Measurements from ENCODE around the gene UNKL.
A peak's percentile ranks its signal among the peaks of the same experiment; 100 is the strongest.

UNKL gene

DNA sequence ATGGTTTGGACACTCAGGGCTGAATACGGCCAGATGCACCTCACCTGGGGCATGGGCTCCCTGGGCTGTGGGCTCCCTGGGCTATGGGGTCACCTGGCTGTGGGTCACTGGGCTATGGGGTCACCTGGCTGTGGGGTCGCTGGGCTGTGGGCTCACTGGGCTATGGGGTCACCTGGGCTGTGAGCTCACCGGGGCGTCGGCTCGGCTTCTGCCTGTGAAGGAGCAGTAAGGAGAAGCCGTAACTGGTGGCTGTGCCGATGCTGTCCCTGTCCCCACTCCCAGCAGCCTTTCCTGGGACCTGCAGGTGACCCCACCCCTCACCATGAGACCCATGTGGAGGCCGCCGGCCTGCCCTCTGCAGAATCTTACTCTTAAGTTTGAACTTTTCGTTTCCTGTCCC is 14.5 kb upstream of the UNKL start:
- POLR2A ChIA-PET: no interaction called here
- CTCF ChIA-PET: interaction anchor here (1.0 to 2.0 kb wide), 5 partner anchors 9 to 135 kb away, joined by 3 to 9 read pairs (median 3); no protein-coding TSS in a partner anchor
- DNase-seq (ENCODE audit: extremely low spot score): no peak
- TF ChIP-seq, protein P1, sequence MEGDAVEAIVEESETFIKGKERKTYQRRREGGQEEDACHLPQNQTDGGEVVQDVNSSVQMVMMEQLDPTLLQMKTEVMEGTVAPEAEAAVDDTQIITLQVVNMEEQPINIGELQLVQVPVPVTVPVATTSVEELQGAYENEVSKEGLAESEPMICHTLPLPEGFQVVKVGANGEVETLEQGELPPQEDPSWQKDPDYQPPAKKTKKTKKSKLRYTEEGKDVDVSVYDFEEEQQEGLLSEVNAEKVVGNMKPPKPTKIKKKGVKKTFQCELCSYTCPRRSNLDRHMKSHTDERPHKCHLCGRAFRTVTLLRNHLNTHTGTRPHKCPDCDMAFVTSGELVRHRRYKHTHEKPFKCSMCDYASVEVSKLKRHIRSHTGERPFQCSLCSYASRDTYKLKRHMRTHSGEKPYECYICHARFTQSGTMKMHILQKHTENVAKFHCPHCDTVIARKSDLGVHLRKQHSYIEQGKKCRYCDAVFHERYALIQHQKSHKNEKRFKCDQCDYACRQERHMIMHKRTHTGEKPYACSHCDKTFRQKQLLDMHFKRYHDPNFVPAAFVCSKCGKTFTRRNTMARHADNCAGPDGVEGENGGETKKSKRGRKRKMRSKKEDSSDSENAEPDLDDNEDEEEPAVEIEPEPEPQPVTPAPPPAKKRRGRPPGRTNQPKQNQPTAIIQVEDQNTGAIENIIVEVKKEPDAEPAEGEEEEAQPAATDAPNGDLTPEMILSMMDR (IDR thresholded peaks at IDR 0.05; ENCODE audit: control extremely low read depth, extremely low read depth, low read depth, missing control alignments): no peak

DNA sequence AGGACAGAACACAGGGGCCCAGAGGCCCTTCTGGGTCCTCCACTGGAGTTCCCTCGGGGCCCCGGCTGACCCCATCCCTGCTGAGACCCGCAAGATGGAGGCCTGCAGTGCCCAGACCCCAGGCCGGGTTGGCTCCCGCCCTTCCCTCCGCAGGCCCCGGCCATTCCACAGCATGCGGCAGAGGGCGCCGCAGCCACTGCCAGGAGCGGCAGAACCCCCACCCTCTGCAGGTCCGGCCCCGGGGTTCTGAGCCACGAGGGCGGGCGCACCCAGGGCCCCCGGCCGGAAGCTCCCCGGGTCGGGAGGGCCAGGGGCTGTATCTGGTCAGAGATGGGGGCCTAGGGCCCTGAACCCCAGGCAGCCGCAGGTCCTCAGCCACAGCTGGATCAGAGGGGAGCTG is 14.0 kb upstream of the UNKL start:
- CTCF ChIA-PET: interaction anchor here (1.0 to 2.0 kb wide), 5 partner anchors 9 to 135 kb away, joined by 3 to 9 read pairs (median 3); no protein-coding TSS in a partner anchor
- DNase-seq (ENCODE audit: extremely low spot score): peak; percentile 75
- POLR2A ChIA-PET: no interaction called here
- TF ChIP-seq, protein P1 (IDR thresholded peaks at IDR 0.05; ENCODE audit: control extremely low read depth, extremely low read depth, low read depth, missing control alignments): peak; percentile 58

DNA sequence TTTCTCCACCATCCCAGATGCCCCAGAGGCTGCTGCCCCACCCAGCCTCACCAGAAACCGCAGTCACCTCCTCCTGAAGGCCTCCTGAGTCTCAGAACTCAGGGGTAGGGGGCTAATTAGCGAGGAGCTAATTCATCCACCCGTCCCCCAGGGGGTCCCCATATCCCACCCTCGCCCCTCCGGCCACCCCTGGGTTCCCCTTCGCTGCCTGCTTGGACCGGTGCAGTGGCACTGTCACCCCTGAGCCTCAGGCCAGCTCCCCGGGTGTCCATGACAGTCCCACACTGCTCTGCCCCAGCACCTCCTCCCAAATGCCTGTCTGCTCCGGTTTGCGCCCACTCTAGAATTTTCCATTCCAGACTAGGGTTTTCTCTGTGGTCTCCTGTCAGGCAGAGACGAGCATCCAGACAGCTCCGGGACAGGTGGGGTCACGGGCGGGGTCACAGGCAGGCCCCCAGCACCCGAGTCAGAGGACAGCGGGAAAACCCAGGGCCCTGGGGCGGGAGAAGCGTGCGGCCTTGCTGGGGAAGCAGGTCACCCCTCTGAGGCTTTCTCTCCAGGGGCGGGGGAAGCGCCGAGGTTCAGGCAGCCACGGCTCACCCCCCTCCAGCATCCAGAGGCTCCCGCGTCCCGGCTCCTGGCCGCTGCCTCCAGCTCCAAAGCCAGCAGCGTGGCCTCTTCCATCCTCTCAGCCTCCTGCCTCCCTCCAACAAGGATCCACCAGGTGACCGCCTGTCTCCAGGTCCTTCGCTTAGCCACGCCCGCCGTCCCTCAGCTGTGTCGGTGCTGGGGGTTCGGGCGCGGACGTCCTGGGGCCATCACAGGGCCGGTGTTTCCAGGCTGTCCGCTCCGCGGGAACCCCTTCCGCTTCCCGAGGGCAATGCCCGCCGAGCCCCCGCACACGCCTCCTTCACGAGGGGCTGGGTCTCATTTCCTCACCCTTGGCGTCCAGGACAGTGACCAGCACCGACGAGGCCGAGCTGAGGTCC is 13.3 kb upstream of the UNKL start:
- ChIA-PET CTCF (interaction anchor here (0.7 to 1.7 kb wide), 6 partner anchors 10 to 136 kb away, joined by 3 to 4 read pairs (median 3); no protein-coding TSS in a partner anchor), POLR2A (no interaction called here)
- DNase-seq (ENCODE audit: extremely low spot score): no peak
- TF ChIP-seq, protein P1 (IDR thresholded peaks at IDR 0.05; ENCODE audit: control extremely low read depth, extremely low read depth, low read depth, missing control alignments): no peak

DNA sequence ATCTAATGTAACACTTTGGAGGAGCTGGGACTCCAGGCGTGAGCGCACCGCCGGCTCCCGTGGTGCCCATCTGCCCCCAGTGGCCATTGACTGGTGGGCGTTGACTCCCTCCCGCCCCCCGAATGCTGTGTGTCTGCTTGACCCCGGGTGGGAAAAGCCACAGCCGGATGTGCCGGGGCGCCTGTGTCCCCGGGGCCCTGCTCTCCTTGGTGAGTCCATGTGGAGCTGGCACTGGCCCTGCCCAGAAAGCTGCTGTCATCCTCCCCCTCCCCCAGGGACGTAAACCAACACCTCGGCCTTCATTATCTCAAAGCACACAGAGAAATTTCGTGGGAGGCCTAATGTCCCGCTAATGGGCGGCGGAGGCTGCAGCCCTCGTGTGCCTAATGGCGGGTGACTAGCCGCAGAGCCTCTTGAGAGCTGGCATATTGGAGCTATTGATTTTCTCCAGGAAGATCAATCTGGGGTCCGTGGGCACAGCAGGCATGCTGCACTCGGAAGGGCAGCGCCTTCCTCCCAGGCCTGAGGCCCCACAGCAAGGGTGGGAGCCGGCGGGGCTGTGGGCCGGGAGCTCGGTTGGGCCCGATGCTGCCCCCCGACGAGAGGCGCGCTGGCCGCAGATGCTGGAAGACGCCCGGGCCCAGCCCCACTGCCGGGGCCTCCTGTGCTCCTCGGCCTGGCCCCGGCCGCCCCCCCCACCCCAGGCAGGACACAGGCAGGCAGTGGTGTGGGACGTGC is 12.4 kb upstream of the UNKL start:
- DNase-seq (ENCODE audit: extremely low spot score): no peak
- ChIA-PET POLR2A (no interaction called here), CTCF (interaction anchor here (0.7 to 1.1 kb wide), 3 partner anchors 24 to 63 kb away, joined by 3 to 4 read pairs (median 3); no protein-coding TSS in a partner anchor)
- TF ChIP-seq, protein P1 (IDR thresholded peaks at IDR 0.05; ENCODE audit: control extremely low read depth, extremely low read depth, low read depth, missing control alignments): no peak

DNA sequence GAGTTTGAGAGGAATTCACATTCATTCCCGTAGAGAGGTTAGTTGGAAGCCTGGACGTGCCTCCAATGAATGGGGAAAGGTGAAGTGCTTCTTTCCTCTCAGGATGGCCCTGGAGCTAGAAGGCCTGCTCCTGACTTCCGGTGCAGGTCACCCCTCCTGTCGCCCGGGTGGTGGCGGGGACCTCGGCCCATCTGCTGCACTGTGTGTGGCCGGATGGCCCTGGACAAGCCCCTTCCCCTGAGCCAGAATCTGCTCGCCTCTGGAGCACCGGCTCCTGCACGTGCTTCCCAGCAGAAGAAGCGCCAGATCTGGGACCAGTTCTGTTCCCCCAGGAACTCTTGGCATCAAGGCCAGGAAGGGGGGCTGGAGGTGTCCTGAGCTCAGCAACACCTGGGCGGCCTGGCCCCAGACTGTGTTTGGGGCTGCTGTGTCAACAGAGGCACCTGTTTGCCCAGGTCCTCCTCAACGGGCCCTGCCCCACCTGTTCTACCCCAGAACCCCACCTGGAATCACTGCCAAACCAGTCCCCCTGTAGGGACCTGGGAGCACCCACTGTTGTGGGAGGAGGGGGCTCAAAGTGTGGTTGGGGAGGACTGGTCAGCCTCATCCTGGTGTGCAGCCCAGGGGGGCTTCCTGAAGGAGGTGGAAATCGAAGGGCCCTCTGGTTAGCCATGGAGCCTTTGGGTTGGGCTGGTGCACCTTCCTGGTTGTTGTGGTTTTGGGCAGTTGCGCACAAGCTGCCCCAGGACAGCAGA is 11.3 kb upstream of the UNKL start:
- ChIA-PET CTCF (no interaction called here), POLR2A (no interaction called here)
- TF ChIP-seq, protein P1 (IDR thresholded peaks at IDR 0.05; ENCODE audit: control extremely low read depth, extremely low read depth, low read depth, missing control alignments): no peak
- no peak for DNase-seq (ENCODE audit: extremely low spot score)

DNA sequence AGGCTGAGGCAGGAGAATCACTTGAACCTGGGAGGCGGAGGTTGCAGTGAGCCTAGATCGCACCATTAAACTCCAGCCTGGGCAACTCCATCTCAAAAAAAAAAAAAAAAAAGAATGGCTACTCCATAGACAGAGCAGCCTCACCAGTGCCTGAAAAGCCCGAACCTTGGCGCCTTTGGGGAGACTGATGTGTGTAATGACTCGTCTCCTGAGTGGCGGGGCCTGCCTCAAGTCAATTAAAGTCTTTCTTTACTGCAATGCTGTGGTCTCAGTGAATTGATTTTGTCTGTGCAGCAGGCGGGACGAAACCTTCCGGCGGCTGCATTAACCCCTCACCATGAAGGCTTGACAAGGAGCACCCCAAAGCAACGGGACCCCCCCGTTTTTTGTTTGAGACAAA is 9.5 kb upstream of the UNKL start:
- POLR2A ChIA-PET: no interaction called here
- no peak for DNase-seq (ENCODE audit: extremely low spot score)
- CTCF ChIA-PET: no interaction called here
- TF ChIP-seq, protein P1 (IDR thresholded peaks at IDR 0.05; ENCODE audit: control extremely low read depth, extremely low read depth, low read depth, missing control alignments): no peak

All from GM10248 (cell line).